ENCODE measurements around the gene MCTP1.

GRCh38 chr5:95111141-95111540 is 173.8 kb downstream of the MCTP1 start:
- TF ChIP-seq POLR2AphosphoS5 (IDR thresholded peaks at IDR 0.05) = no peak
- no peak for TF ChIP-seq CTCF (IDR thresholded peaks at IDR 0.05)
- TF ChIP-seq POLR2A (IDR thresholded peaks at IDR 0.05) = no peak

Data from transverse colon (tissue), 4 donors.